HG03108 (cell line): Measurements from ENCODE around the gene SHISA6.

Experiments used
- ATAC-seq: cut with Tn5 transposase; IDR thresholded peaks from one replicate; pipeline ENCODE4 v1.9.1; 2021; ENCODE audit warnings: moderate library complexity; ENCODE audit not compliant: unreplicated experiment

Gene SHISA6

GRCh38 chr17:11264183-11264871, 23.3 kb downstream of the SHISA6 start:
- ATAC-seq, result no peak

- no peak for ATAC-seq
These were observed 27.1 kb downstream of the SHISA6 start for GRCh38 chr17:11267999-11268575.

GRCh38 chr17:11269210-11269609, 28.2 kb downstream of the SHISA6 start:
- no peak for ATAC-seq

- ATAC-seq, result no peak
These were observed 31.2 kb downstream of the SHISA6 start for GRCh38 chr17:11272191-11272590.

- ATAC-seq, result no peak
These were observed 32.6 kb downstream of the SHISA6 start for GRCh38 chr17:11273596-11273995.

- ATAC-seq, result no peak
These were observed 33.1 kb downstream of the SHISA6 start for GRCh38 chr17:11274106-11274505.

- ATAC-seq, result no peak
These were observed 35.5 kb downstream of the SHISA6 start for GRCh38 chr17:11276486-11276885.

GRCh38 chr17:11278186-11278991, 37.4 kb downstream of the SHISA6 start:
- no peak for ATAC-seq

- no peak for ATAC-seq
These were observed 37.9 kb downstream of the SHISA6 start for GRCh38 chr17:11278992-11279270.

- ATAC-seq, result no peak
These were observed 38.8 kb downstream of the SHISA6 start for GRCh38 chr17:11279776-11280344.

GRCh38 chr17:11282586-11282985, 41.6 kb downstream of the SHISA6 start:
- ATAC-seq, result no peak

- no peak for ATAC-seq
These were observed 43.8 kb downstream of the SHISA6 start for GRCh38 chr17:11284811-11285210.

- no peak for ATAC-seq
These were observed 44.9 kb downstream of the SHISA6 start for GRCh38 chr17:11285946-11286345.

- no peak for ATAC-seq
These were observed 46.8 kb downstream of the SHISA6 start for GRCh38 chr17:11287791-11288190.

GRCh38 chr17:11290814-11291213, 49.8 kb downstream of the SHISA6 start:
- no peak for ATAC-seq

GRCh38 chr17:11292491-11292890, 51.5 kb downstream of the SHISA6 start:
- no peak for ATAC-seq

GRCh38 chr17:11293480-11293879, 52.5 kb downstream of the SHISA6 start:
- ATAC-seq, result no peak

- ATAC-seq, result no peak
These were observed 53.8 kb downstream of the SHISA6 start for GRCh38 chr17:11294826-11295225.

- no peak for ATAC-seq
These were observed 56.0 kb downstream of the SHISA6 start for GRCh38 chr17:11296994-11297393.

- no peak for ATAC-seq
These were observed 57.4 kb downstream of the SHISA6 start for GRCh38 chr17:11298401-11298800.

- no peak for ATAC-seq
These were observed 59.2 kb downstream of the SHISA6 start for GRCh38 chr17:11300201-11300600.

- ATAC-seq, result no peak
These were observed 59.7 kb downstream of the SHISA6 start for GRCh38 chr17:11300738-11301137.
